Smooth muscle cell (in vitro differentiated cells): ENCODE measurements around the gene PDIA3. TPM values are rescaled to one million over a fixed set of nuclear protein-coding genes. Genes with fewer than 3 reads are reported as not detected.
A peak's percentile ranks its signal among the peaks of the same experiment; 100 is the strongest.

Experiments
- DNase-seq: peaks from one replicate; lab custom pipeline; 2025; ENCODE audit not compliant: unreplicated experiment; lab: John Stamatoyannopoulos, UW
- H2AFZ ChIP-seq: fragments of 200-600 bp; sonication (generic); 2 replicates; pipeline ENCODE4 v1.6.0; 2016; ENCODE audit warnings: antibody characterized with exemption, low read depth, mild to moderate bottlenecking
- H3F3A ChIP-seq: fragments of 200-600 bp; sonication (generic); 2 replicates; pipeline ENCODE4 v1.6.0; 2017; ENCODE audit warnings: antibody characterized with exemption, low read depth
- H3K27ac ChIP-seq: fragments of 200-600 bp; sonication (generic); 2 replicates; pipeline ENCODE4 v1.5.1; 2016; ENCODE audit warnings: low read depth, mild to moderate bottlenecking
- H3K27me3 ChIP-seq: fragments of 200-600 bp; sonication (generic); 2 replicates; pipeline ENCODE4 v1.6.1; 2016; ENCODE audit warnings: low read depth, mild to moderate bottlenecking
- H3K36me3 ChIP-seq: fragments of 200-600 bp; sonication (generic); 2 replicates; pipeline ENCODE4 v1.5.1; 2016; ENCODE audit warnings: low read depth
- H3K4me1 ChIP-seq: fragments of 200-600 bp; sonication (generic); 2 replicates; pipeline ENCODE4 v1.5.1; 2016; ENCODE audit warnings: low read depth
- H3K4me2 ChIP-seq: fragments of 200-600 bp; sonication (generic); 2 replicates; pipeline ENCODE4 v1.6.0; 2016; ENCODE audit warnings: mild to moderate bottlenecking
- H3K4me3 ChIP-seq: fragments of 200-600 bp; sonication (generic); 2 replicates; pipeline ENCODE4 v1.5.1; 2016; ENCODE audit warnings: mild to moderate bottlenecking
- H3K79me2 ChIP-seq: fragments of 200-600 bp; sonication (generic); 2 replicates; pipeline ENCODE4 v1.6.0; 2016; ENCODE audit warnings: low read depth, mild to moderate bottlenecking
- H3K9ac ChIP-seq: fragments of 200-600 bp; sonication (generic); 2 replicates; pipeline ENCODE4 v1.6.0; 2016; ENCODE audit warnings: low read depth
- H3K9me3 ChIP-seq: fragments of 200-600 bp; sonication (generic); replicated peaks from 2 replicates; pipeline ENCODE4 v1.5.1; 2016; ENCODE audit warnings: low read depth
- H4K20me1 ChIP-seq: fragments of 200-600 bp; sonication (generic); 2 replicates; pipeline ENCODE4 v1.6.0; 2016; ENCODE audit warnings: low read depth
- WGBS: methylation state at CpG from one replicate; pipeline ENCODE4 v1.1.7; 2016; ENCODE audit warnings: low lambda C conversion rate; 5-methylcytosine and 5-hydroxymethylcytosine counted together
- polyA plus RNA-seq: library from polyadenylated mRNA; unstranded; fragments of >200 nt; fragmentation: Nextera tagmentation; extraction: Ambion mirVana; gene quantifications from 2 replicates; pipeline ENCODE4 v1.2.1, GENCODE V29; 2016
- total RNA-seq: library from RNA; depleted of rRNA; stranded (reverse); fragments of >200 nt; gene quantifications from 2 replicates; pipeline ENCODE4 v1.2.3, GENCODE V29; 2014
- TF ChIP-seq, protein P1 (sequence below): fragments of 200-600 bp; sonication (generic); IDR thresholded peaks from 2 replicates; pipeline ENCODE4 v1.5.1; 2017; ENCODE audit warnings: borderline replicate concordance, mild to moderate bottlenecking, antibody characterized with exemption; ENCODE audit not compliant: insufficient read depth, poor library complexity, severe bottlenecking

Gene PDIA3
- total and polyA plus RNA-seq, 2 experiments from 2014 or later: 309 to 1,212 TPM

DNA sequence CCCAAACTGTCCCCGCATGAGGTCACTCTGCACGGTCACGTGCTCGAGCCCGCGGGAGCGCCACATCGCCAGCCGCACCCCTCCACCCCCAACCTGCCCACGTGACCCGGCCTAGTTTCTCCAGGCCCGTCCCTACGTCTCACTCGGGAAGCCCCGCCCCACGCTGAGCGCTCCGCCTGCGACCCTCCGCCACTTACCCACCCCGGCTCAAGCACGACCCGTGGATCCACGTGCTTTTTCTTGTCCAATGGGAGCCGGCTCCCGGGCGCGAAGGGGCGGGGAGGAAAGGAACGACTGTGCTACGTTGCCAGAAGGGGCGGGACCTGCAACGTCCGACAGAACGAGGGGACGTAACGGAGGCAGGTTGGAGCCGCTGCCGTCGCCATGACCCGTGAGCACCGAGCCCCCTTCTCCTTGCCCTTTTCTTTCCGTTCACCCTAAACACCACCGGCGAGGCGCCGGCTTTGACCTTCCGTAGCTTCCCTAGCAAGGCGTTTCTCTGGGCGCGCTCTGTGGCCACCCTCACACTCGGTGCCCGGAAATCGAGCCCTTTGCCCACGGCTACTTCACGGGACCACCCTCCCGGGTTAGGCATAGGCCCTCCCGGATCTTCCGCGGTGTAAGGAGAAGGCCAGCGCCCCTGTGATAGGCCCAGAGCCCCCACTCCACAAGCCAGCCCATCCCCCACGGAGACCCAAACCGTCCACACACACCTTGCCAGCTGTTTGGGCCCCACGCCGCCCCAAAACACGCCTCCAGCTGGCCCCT lies 45.9 kb downstream of the PDIA3 start, which contains the start of gene SERF2:
Gene SERF2, plus strand, starts transcription at position 328 of the 768 bp plus-strand sequence. Its CDS starts 57 bp downstream, at position 385.
- Histone ChIP-seq H3K27me3 (no peaks in the 10 kb centered on the region), H3K27ac (peak within 1 kb of the TSS; percentile 97), H3K4me3 (peak within 1 kb of the TSS; percentile 77), H3K79me2 (peaks cover 38% of the 10 kb centered on the region), H4K20me1 (peaks cover 46% of the 10 kb centered on the region), H3K36me3 (no peaks in the 10 kb centered on the region), H3K4me2 (peak within 1 kb of the TSS; percentile 98), H3K9ac (peak within 1 kb of the TSS; percentile 100), H3F3A (peaks cover 25% of the 10 kb centered on the region), H3K9me3 (no peaks in the 10 kb centered on the region), H2AFZ (peak within 1 kb of the TSS; percentile 83), H3K4me1 (peaks cover 24% of the 10 kb centered on the region)
- TF ChIP-seq, protein P1, sequence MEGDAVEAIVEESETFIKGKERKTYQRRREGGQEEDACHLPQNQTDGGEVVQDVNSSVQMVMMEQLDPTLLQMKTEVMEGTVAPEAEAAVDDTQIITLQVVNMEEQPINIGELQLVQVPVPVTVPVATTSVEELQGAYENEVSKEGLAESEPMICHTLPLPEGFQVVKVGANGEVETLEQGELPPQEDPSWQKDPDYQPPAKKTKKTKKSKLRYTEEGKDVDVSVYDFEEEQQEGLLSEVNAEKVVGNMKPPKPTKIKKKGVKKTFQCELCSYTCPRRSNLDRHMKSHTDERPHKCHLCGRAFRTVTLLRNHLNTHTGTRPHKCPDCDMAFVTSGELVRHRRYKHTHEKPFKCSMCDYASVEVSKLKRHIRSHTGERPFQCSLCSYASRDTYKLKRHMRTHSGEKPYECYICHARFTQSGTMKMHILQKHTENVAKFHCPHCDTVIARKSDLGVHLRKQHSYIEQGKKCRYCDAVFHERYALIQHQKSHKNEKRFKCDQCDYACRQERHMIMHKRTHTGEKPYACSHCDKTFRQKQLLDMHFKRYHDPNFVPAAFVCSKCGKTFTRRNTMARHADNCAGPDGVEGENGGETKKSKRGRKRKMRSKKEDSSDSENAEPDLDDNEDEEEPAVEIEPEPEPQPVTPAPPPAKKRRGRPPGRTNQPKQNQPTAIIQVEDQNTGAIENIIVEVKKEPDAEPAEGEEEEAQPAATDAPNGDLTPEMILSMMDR: no peak
- DNase-seq: peak; percentile 99
- under 1% methylated on average over 59 of the region's 66 CpGs for WGBS

DNA sequence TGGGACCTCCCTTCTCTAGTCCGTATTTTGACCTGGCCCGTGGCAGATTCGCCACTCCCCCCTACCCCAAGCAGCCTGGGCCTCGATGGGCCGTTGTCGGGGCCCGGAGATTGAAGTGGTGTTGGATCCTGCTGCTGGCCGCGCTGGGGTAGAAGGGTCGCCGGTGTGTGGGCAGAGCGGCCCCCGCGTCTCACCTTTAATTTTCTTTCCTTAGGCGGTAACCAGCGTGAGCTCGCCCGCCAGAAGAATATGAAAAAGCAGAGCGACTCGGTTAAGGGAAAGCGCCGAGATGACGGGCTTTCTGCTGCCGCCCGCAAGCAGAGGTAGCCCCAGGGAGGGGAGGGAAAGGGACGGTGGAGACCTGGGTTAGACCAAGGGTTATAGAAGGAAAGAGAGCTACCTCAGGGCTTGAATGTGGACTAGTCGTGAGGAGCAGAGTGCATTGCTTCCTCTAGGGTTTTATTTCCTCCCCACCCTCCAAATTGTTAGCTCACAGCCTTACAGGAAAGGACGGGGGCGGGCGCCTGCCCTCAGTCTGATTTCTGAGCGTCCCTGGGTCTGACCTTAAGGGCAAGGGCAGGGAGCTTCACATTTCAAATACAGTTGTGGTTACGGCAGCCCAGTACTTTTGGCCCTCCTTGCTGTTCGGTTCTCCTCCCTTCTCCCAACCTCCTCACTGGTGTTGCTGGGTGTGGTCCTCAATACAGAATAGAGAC lies 46.7 kb downstream of the PDIA3 start:
- Histone ChIP-seq H3K9me3 (no peaks in the 10 kb centered on the region), H4K20me1 (peaks cover 54% of the 10 kb centered on the region), H3K4me2 (peak overlapping the region; percentile 98), H3K36me3 (no peaks in the 10 kb centered on the region), H3K4me1 (peaks cover 24% of the 10 kb centered on the region), H3K4me3 (peak overlapping the region; percentile 77), H3K27me3 (no peaks in the 10 kb centered on the region), H3F3A (peaks cover 30% of the 10 kb centered on the region), H3K27ac (peak overlapping the region; percentile 97), H2AFZ (no peak overlapping the region), H3K79me2 (peaks cover 38% of the 10 kb centered on the region), H3K9ac (peak overlapping the region; percentile 100)
- no peak for DNase-seq
- TF ChIP-seq, protein P1: no peak
- WGBS: 4% methylated on average over 33 of the region's 33 CpGs

DNA sequence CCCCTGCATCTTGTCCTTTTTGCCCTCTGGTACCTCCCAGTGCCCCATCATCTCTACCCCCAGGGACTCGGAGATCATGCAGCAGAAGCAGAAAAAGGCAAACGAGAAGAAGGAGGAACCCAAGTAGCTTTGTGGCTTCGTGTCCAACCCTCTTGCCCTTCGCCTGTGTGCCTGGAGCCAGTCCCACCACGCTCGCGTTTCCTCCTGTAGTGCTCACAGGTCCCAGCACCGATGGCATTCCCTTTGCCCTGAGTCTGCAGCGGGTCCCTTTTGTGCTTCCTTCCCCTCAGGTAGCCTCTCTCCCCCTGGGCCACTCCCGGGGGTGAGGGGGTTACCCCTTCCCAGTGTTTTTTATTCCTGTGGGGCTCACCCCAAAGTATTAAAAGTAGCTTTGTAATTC lies 47.4 kb downstream of the PDIA3 start:
- Histone ChIP-seq H2AFZ (no peak overlapping the region), H4K20me1 (peaks cover 58% of the 10 kb centered on the region), H3K4me2 (peak overlapping the region; percentile 98), H3F3A (peaks cover 38% of the 10 kb centered on the region), H3K9me3 (no peaks in the 10 kb centered on the region), H3K9ac (peak overlapping the region; percentile 100), H3K27me3 (no peaks in the 10 kb centered on the region), H3K36me3 (no peaks in the 10 kb centered on the region), H3K79me2 (peaks cover 38% of the 10 kb centered on the region), H3K27ac (peak overlapping the region; percentile 97), H3K4me3 (peak overlapping the region; percentile 77), H3K4me1 (peaks cover 24% of the 10 kb centered on the region)
- no peak for DNase-seq
- 94% methylated on average over 10 of the region's 10 CpGs for WGBS
- TF ChIP-seq, protein P1: no peak
